HCT116 (cell line): ENCODE measurements around the gene USH1G. TPM values are rescaled to one million over a fixed set of nuclear protein-coding genes. Genes with fewer than 3 reads are reported as not detected.

Experiments used
- ATAC-seq: fragments of 200-7000 bp; cut with Tn5 transposase; 2 replicates; pipeline ENCODE4 v1.9.1; 2020; ENCODE audit warnings: mild to moderate bottlenecking, moderate library complexity
- BruUV-seq: library from RNA; stranded (reverse); fragments of 400-500 nt; replicated peaks from 2 replicates; lab custom pipeline; 2021; lab: Mats Ljungman, UMichigan
- CTCF ChIA-PET: fragments of 300-600 bp; sonication (Branson Sonifier 250); formaldehyde crosslinking; loops from one replicate; lab custom pipeline; 2021; ENCODE audit warnings: antibody characterized with exemption; lab: Charles Lee
- POLR2A ChIA-PET: fragments of 300-600, 350-600 bp; sonication (Branson Sonifier 250); formaldehyde crosslinking; loops from one replicate; lab custom pipeline; 2021; ENCODE audit warnings: antibody characterized with exemption; lab: Charles Lee
- RAD21 ChIA-PET, 2 experiments: fragments of 300-600 bp; sonication (Branson Sonifier 250); formaldehyde crosslinking; loops; one replicate each; lab custom pipeline; 2023; ENCODE audit warnings: low total read pairs in 2 of 2; ENCODE audit not compliant: uncharacterized antibody in 2 of 2, unreplicated experiment in 2 of 2, low non-redundant PET in 1 of 2; lab: Charles Lee
- DNase-seq: peaks from one replicate; pipeline ENCODE4 v3.0.0-alpha.2; 2010; ENCODE audit warnings: low read depth, low spot score
- H2AFZ ChIP-seq: fragments of 200-600 bp; shearing (Covaris generic), sonication (generic); 2 replicates; pipeline ENCODE4 v1.6.1; 2017; ENCODE audit warnings: low read depth, mixed run types, mixed read lengths, antibody characterized with exemption, low read length; ENCODE audit not compliant: poor library complexity, severe bottlenecking
- H3K27ac ChIP-seq: 2 replicates; pipeline ENCODE4 v1.5.1; 2012; ENCODE audit warnings: low read depth, low read length
- H3K27me3 ChIP-seq: fragments of 200-600 bp; sonication (generic); 2 replicates; pipeline ENCODE4 v1.6.1; 2016; ENCODE audit warnings: mixed run types, low read length, mixed read lengths; ENCODE audit not compliant: insufficient read depth
- H3K36me3 ChIP-seq, 2 experiments: fragments of 200-500 bp in 1 of 2; fragments of 200-600 bp in 1 of 2; sonication (Bioruptor generic) in 1 of 2; sonication (generic) in 1 of 2; 2 replicates each; pipeline versions ENCODE4 v1.5.1 to v1.6.1; 2014 to 2016; ENCODE audit warnings: low read length in 2 of 2, inconsistent platforms in 1 of 2, mixed read lengths in 1 of 2, mixed run types in 1 of 2; ENCODE audit not compliant: insufficient read depth in 2 of 2, control insufficient read depth in 1 of 2
- H3K4me1 ChIP-seq, 2 experiments: fragments of 200-600 bp in 1 of 2; sonication (generic) in 1 of 2; 2 replicates each; pipeline versions ENCODE4 v1.5.1 to v1.6.1; 2012 to 2017; ENCODE audit warnings: low read length in 2 of 2, inconsistent platforms in 1 of 2, mild to moderate bottlenecking in 1 of 2, mixed read lengths in 1 of 2, mixed run types in 1 of 2, moderate library complexity in 1 of 2; ENCODE audit not compliant: insufficient read depth in 2 of 2, control insufficient read depth in 1 of 2
- H3K4me2 ChIP-seq: fragments of 200-600 bp; sonication (generic); 2 replicates; pipeline ENCODE4 v1.6.1; 2017; ENCODE audit warnings: mixed run types, low read length, mixed read lengths
- H3K4me3 ChIP-seq, 2 experiments: fragments of 200-600 bp in 1 of 2; sonication (generic) in 1 of 2; replicated peaks in 1 of 2; 2 replicates each; pipeline ENCODE4 v1.5.1; 2011 to 2016; ENCODE audit warnings: low read length in 2 of 2, control low read depth in 1 of 2, low read depth in 1 of 2, mild to moderate bottlenecking in 1 of 2, mixed read lengths in 1 of 2, mixed run types in 1 of 2
- H3K79me2 ChIP-seq: fragments of 200-600 bp; sonication (generic); 2 replicates; pipeline ENCODE4 v1.6.1; 2017; ENCODE audit warnings: mild to moderate bottlenecking, mixed run types, low read length, moderate library complexity, mixed read lengths; ENCODE audit not compliant: insufficient read depth
- H3K9ac ChIP-seq: fragments of 200-600 bp; sonication (generic); 2 replicates; pipeline ENCODE4 v1.6.1; 2016; ENCODE audit warnings: low read length, mixed read lengths
- H3K9me2 ChIP-seq: fragments of 200-600 bp; sonication (generic), shearing (Covaris generic); 2 replicates; pipeline ENCODE4 v1.6.1; 2017; ENCODE audit warnings: mixed run types, mild to moderate bottlenecking, moderate library complexity; ENCODE audit not compliant: insufficient read depth
- H3K9me3 ChIP-seq, 2 experiments: fragments of 200-500 bp in 1 of 2; fragments of 200-600 bp in 1 of 2; sonication (Bioruptor generic) in 1 of 2; sonication (generic) in 1 of 2; 2 replicates each; pipeline ENCODE4 v1.6.1; 2014 to 2017; ENCODE audit warnings: low read length in 2 of 2, mixed read lengths in 2 of 2, inconsistent platforms in 1 of 2, low read depth in 1 of 2, mild to moderate bottlenecking in 1 of 2, mixed run types in 1 of 2, moderate library complexity in 1 of 2; ENCODE audit not compliant: control insufficient read depth in 1 of 2, insufficient read depth in 1 of 2
- H4K20me1 ChIP-seq: fragments of 200-600 bp; sonication (generic), shearing (Covaris generic); 2 replicates; pipeline ENCODE4 v1.6.1; 2017; ENCODE audit warnings: mixed run types, mild to moderate bottlenecking, moderate library complexity; ENCODE audit not compliant: insufficient read depth
- CBX3 ChIP-seq: IDR thresholded peaks from 2 replicates; pipeline ENCODE4 v1.6.1; 2012; ENCODE audit warnings: low read depth
- CTCF ChIP-seq, 3 experiments: fragments of 200-600 bp in 1 of 3; sonication (generic) in 1 of 3; IDR thresholded peaks in 2 of 3; conservative IDR thresholded peaks in 1 of 3; 2 replicates each; pipeline ENCODE4 v1.5.1; 2012 to 2017; ENCODE audit warnings: low read depth in 2 of 3, low read length in 2 of 3, antibody characterized with exemption in 1 of 3, borderline replicate concordance in 1 of 3, control low read depth in 1 of 3, mild to moderate bottlenecking in 1 of 3, mixed read lengths in 1 of 3, mixed run types in 1 of 3, moderate library complexity in 1 of 3; ENCODE audit not compliant: insufficient read depth in 1 of 3
- MAX ChIP-seq: IDR thresholded peaks from 2 replicates; pipeline ENCODE4 v1.6.1; 2012
- RAD21 ChIP-seq: IDR thresholded peaks from 2 replicates; pipeline ENCODE4 v1.6.1; 2012; ENCODE audit warnings: low read depth, mild to moderate bottlenecking
- TCF7L2 ChIP-seq: IDR thresholded peaks from 2 replicates; pipeline ENCODE4 v1.7.0; 2011; ENCODE audit warnings: borderline replicate concordance, inconsistent platforms; ENCODE audit not compliant: insufficient read depth, insufficient read length; ENCODE audit errors: extremely low read depth
- YY1 ChIP-seq: IDR thresholded peaks from 2 replicates; pipeline ENCODE4 v1.6.1; 2011; ENCODE audit warnings: low read length, low read depth, moderate library complexity, mild to moderate bottlenecking; ENCODE audit not compliant: insufficient replicate concordance; ENCODE audit errors: extremely low read depth
- intact Hi-C: fragments of 100-400 bp; cut with micrococcal nuclease; formaldehyde crosslinking; loops from 2 replicates; pipeline ENCODE4 v1.10.0; 2022
- total RNA-seq: library from RNA; stranded (reverse); gene quantifications from one replicate; pipeline ENCODE4 v1.2.1, GENCODE V29; 2021; ENCODE audit not compliant: unreplicated experiment

USH1G gene
- total RNA-seq, 1 experiment from 2014 or later, result 3.1 TPM

- CTCF ChIA-PET, result interaction anchor here (0.6 to 3.9 kb wide), 50 partner anchors 9 to 452 kb away, joined by 3 to 36 read pairs (median 8); partner anchors contain the start of genes ATP5PD, CDR2L, FDXR and HID1
- RAD21 ChIA-PET, result interaction anchor here (0.6 to 1.9 kb wide), 14 partner anchors 27 to 273 kb away, joined by 3 to 11 read pairs (median 4); partner anchors contain the start of genes CDR2L (in 1 of the 2) and FDXR (in 1 of the 2)
- no peaks in the 10 kb centered on the region for H3K9me2 ChIP-seq
- peak; percentile 54 for DNase-seq
- no peak overlapping the region for H3K4me3 ChIP-seq
- peak; percentile 67 for ATAC-seq
- H3K9ac ChIP-seq, result peak overlapping the region; percentile 23; the same call in 1 of the 2 replicates
- intact Hi-C loops, result loop anchor here (1.0 to 5.0 kb wide), 7 partner anchors 46 to 452 kb away; partner anchors contain the start of gene MRPL58
- POLR2A ChIA-PET, result interaction anchor here (0.6 to 2.3 kb wide), 9 partner anchors 9 to 241 kb away, joined by 3 to 10 read pairs (median 3); partner anchors contain the start of genes ARMC7, CDR2L, FDXR and HID1
- H3K4me2 ChIP-seq, result peak overlapping the region; percentile 52
- H3K9me3 ChIP-seq, result no peaks in the 10 kb centered on the region
- H3K27me3 ChIP-seq, result no peaks in the 10 kb centered on the region
- BruUV-seq, result no TSS peak
- H3K27ac ChIP-seq, result peak overlapping the region; percentile 29; the same call in 1 of the 2 replicates
- no peaks in the 10 kb centered on the region for H4K20me1 ChIP-seq
- TF ChIP-seq RAD21 (peak; percentile 64), TCF7L2 (peak; percentile 39), CBX3 (no peak), MAX (peak; percentile 97), YY1 (no peak), CTCF (IDR thresholded peaks at IDR 0.05 in 2 of 3, conservative IDR thresholded peaks at IDR 0.05 in 1 of 3; ENCODE audit: borderline replicate concordance in 1 of 3, insufficient read depth in 1 of 3, low read depth in 2 of 3, low read length in 2 of 3) (peak; percentile 54 to 67 (median 64); a peak in 5 of 6 replicates)
- TF ChIP-seq, all 23 proteins: peak for 4
- Histone ChIP-seq H3K4me1 (peaks cover 7 to 17% of the 10 kb centered on the region in 2 experiments; a peak in 3 of 4 replicates), H2AFZ (no peak overlapping the region), H3K36me3 (no peaks in the 10 kb centered on the region), H3K79me2 (no peaks in the 10 kb centered on the region)
These were observed 37.7 kb upstream of the USH1G start for GRCh38 chr17:74960570-74961342.
